Effector memory CD4-positive, alpha-beta T cell (primary cell): ENCODE data around the gene RUFY2.
A peak's percentile ranks its signal among the peaks of the same experiment; 100 is the strongest.

Experiments
- DNase-seq, 3 donors: peaks; one replicate each; pipeline ENCODE4 v3.0.0-alpha.2; 2020
- H3K27ac ChIP-seq: 2 replicates; pipeline ENCODE4 v1.7.0; 2013; ENCODE audit warnings: mild to moderate bottlenecking, low read length, moderate library complexity; ENCODE audit not compliant: insufficient read depth, poor library complexity, severe bottlenecking
- H3K27me3 ChIP-seq: replicated peaks from 2 replicates; pipeline ENCODE4 v1.7.0; 2013; ENCODE audit warnings: mild to moderate bottlenecking, low read length; ENCODE audit not compliant: insufficient read depth, control insufficient read depth, poor library complexity, severe bottlenecking
- H3K36me3 ChIP-seq: 2 replicates; pipeline ENCODE4 v1.7.0; 2013; ENCODE audit warnings: mild to moderate bottlenecking, low read length, moderate library complexity; ENCODE audit not compliant: control insufficient read depth, insufficient read depth
- H3K4me1 ChIP-seq: 2 replicates; pipeline ENCODE4 v1.7.0; 2013; ENCODE audit warnings: low read length, mild to moderate bottlenecking; ENCODE audit not compliant: control insufficient read depth, insufficient read depth, poor library complexity, severe bottlenecking
- H3K4me3 ChIP-seq: 2 replicates; pipeline ENCODE4 v1.7.0; 2013; ENCODE audit warnings: low read length, low read depth, mild to moderate bottlenecking; ENCODE audit not compliant: insufficient read depth, poor library complexity, severe bottlenecking
- H3K9me3 ChIP-seq: 2 replicates; pipeline ENCODE4 v1.7.0; 2013; ENCODE audit warnings: mild to moderate bottlenecking, low read length, moderate library complexity; ENCODE audit not compliant: control insufficient read depth

The RUFY2 gene

DNA sequence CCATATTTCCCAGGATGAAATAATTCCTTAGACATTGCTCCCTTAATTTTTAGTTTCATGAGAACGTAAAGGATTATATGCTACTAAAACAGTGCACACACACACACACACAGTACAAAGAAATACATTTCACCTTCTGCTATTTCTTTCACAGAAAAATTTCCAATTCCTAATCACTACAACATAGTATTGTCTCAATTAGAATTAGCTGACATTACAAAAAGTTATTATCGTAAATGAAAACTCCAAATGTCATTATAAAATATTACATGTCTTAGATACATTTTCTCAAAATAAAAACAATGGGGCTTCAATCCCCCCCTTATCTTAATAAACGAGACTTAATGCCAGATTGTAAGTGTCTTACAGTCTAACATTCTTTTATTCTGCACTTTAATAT is 12.3 kb upstream of the RUFY2 start:
- no peaks in the 10 kb centered on the region for H3K9me3 ChIP-seq
- H3K4me3 ChIP-seq, result no peak overlapping the region
- DNase-seq, result no peak
- H3K4me1 ChIP-seq, result no peaks in the 10 kb centered on the region
- H3K27me3 ChIP-seq, result no peaks in the 10 kb centered on the region
- H3K27ac ChIP-seq, result no peak overlapping the region
- H3K36me3 ChIP-seq, result no peaks in the 10 kb centered on the region

DNA sequence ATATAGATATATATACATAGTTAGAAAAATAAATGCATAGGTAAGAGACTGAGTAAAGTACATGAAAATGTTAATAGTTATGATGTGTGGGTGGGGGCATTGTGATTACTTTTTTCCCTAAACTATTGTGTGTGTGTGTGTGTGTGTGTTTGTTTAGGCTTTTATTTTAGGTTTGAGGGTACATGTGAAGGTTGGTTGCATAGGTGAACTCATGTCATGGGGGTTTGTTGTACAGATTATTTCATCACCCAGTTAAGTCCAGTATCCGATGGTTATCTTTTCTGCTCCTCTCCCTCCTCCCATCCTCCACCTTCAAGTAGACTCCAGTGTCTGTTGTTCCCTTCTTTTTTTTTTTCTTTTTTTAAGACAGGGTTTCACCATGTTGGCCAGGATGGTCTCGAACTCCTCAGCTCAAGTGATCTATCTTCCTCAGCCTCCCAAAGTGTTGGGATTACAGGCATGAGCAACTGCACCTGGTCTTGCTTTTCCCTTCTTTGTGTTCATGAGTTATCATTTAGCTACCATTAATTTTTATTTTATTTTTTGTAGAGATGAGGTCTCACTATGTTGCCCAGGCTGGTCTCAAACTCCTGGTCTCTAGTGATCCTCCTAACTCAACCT is 1.9 kb upstream of the RUFY2 start:
- H3K9me3 ChIP-seq, result no peaks in the 10 kb centered on the region
- no peak for DNase-seq
- H3K36me3 ChIP-seq, result no peaks in the 10 kb centered on the region
- no peak overlapping the region for H3K27ac ChIP-seq
- no peak overlapping the region for H3K4me3 ChIP-seq
- no peaks in the 10 kb centered on the region for H3K27me3 ChIP-seq
- peaks cover 13% of the 10 kb centered on the region for H3K4me1 ChIP-seq

DNA sequence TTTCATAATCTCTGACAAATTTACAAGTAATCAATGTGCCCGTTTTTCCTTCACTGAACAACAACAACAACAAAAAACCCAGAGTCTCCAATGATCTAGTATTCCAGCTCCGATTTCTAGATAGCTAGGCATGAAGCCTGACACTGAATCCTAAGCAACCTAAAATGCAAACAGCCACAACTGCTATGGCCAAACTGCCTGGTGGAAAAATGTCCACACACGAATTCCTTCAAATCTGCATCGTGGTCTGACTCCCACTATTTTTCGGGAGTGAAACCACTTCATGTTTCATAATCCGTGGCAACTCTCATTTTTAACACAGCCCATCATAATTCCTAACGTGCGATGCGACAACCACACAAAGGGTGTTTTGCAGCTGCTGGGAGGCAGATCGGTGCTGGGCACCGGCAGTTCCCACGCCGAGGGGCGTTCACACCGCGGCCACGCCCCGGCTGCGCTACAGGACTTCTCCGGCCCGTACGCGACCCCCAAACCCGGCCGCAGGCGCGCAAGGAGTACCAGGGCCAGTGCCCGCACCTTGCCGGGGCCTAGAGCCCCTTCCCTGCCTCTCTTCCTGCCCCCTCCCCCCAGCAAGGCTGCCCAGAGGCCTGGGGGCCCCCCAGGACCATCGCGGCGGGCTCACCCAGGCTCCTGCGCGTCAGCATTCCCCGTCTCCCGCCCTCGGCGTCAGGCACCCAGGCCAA is 814 bp downstream of the RUFY2 start:
- Histone ChIP-seq H3K27ac (peak overlapping the region; percentile 70), H3K4me1 (peaks cover 13% of the 10 kb centered on the region), H3K36me3 (peaks cover 3% of the 10 kb centered on the region), H3K9me3 (no peaks in the 10 kb centered on the region), H3K27me3 (no peaks in the 10 kb centered on the region), H3K4me3 (peak overlapping the region; percentile 100)
- DNase-seq, result peak in 1 of 3 donors; percentile 2

DNA sequence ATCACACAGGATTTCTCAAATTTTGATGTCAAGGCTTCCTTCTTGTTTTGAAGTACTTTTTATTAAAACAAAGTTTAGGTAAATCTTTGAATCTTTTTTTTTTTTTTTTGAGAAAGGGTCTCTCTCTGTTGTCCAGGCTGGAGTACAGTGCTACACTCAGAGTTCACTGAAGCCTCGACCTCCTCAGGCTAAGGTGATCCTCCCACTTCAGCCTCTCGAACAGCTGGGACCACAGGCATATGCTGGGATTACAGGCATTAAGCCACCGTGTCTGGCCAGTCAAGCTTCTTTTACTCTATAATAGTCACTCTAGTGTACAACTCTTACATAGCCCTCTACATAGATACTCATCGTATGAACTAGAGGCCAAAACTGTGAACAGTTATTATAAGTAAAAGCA is 3.4 kb downstream of the RUFY2 start:
- no peak overlapping the region for H3K4me3 ChIP-seq
- H3K4me1 ChIP-seq, result peaks cover 13% of the 10 kb centered on the region
- no peak overlapping the region for H3K27ac ChIP-seq
- H3K36me3 ChIP-seq, result peaks cover 9% of the 10 kb centered on the region
- DNase-seq, result no peak
- H3K27me3 ChIP-seq, result no peaks in the 10 kb centered on the region
- no peaks in the 10 kb centered on the region for H3K9me3 ChIP-seq

DNA sequence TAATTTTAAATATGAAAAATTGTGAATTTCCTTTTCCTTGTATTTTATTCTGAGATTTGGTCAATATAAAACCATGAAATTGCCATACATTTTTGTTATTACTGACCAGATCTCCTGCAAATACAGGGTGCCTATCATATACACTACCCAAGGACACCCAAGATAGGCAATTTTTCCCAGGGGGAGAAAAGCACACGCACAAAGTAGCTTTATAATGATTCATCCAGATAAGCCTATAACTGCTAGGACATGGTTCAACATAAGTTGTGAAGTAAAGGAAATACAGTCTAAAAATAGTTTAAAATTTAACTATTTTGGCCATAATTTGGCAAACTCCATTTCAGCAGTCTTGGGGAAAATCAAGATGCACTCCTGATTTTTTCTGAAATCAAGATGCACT is 4.8 kb downstream of the RUFY2 start:
- no peaks in the 10 kb centered on the region for H3K9me3 ChIP-seq
- H3K36me3 ChIP-seq, result peaks cover 9% of the 10 kb centered on the region
- no peak overlapping the region for H3K27ac ChIP-seq
- H3K27me3 ChIP-seq, result no peaks in the 10 kb centered on the region
- DNase-seq, result no peak
- peaks cover 13% of the 10 kb centered on the region for H3K4me1 ChIP-seq
- no peak overlapping the region for H3K4me3 ChIP-seq

DNA sequence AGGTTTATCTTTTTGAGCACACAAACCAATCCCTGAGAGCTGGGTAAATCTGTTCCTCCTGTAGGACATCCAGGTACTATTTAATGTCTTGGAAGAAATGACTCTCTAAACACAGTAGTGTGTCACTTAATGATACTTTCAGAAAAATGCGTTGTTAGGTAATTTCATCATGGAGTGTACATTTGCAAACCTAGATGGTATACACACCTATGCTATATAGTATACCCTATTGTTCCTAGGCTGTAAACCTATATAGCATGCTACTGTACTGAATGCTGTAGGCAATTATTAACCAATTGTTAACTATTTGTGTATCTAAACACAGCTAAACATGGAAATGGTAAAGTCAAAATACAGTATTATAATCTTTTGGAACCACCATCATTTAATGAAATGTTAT is 10.1 kb downstream of the RUFY2 start:
- H3K27me3 ChIP-seq, result no peaks in the 10 kb centered on the region
- peaks cover 19% of the 10 kb centered on the region for H3K36me3 ChIP-seq

DNA sequence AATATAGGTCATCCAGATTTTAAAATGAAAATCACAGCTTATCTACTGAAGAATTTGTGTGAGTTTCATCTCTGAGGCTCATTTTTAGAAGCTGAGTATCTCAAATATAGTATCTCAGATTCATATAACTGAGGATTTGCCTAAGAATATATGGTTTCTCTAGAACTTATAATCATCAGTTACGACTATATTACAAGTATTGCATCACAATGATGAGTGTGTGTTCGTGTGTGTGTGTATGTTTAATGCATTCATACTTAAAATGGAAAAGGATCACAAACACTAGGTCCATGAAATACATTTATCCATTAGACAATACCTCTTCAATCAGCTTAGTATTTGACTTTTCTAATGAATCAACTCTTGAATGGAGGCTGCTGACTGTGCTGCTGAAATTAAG is 21.3 kb downstream of the RUFY2 start:
- Histone ChIP-seq H3K27me3 (no peaks in the 10 kb centered on the region), H3K36me3 (peaks cover 29% of the 10 kb centered on the region), H3K27ac (no peak overlapping the region), H3K4me1 (no peaks in the 10 kb centered on the region), H3K4me3 (no peak overlapping the region), H3K9me3 (no peaks in the 10 kb centered on the region)
- DNase-seq, result no peak

More for the DNA sequence above, 10.1 kb downstream of the RUFY2 start:
- Histone ChIP-seq H3K9me3 (no peaks in the 10 kb centered on the region), H3K4me3 (no peak overlapping the region), H3K4me1 (no peaks in the 10 kb centered on the region), H3K27ac (no peak overlapping the region)
- DNase-seq, result no peak

DNA sequence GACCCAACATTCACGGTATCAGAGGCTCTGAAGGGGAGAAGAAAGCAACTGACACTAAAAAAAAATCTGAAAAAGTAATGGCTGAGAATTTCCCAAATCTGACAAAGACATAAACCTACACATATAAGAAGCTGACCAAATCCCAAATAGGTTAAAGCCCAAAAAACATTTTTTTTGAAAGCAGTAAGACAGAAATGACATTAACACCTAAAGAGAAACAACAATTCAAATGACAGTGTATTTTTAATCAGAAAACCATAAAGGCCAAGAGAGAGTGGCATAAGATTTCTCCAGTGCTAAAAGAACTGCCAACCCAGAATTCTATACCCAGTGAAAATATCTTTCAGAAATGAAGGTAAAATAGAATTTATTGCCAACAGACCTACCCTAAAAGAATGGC is 35.5 kb downstream of the RUFY2 start:
- no peak overlapping the region for H3K27ac ChIP-seq
- no peaks in the 10 kb centered on the region for H3K9me3 ChIP-seq
- H3K27me3 ChIP-seq, result no peaks in the 10 kb centered on the region
- H3K4me1 ChIP-seq, result no peaks in the 10 kb centered on the region
- no peak overlapping the region for H3K4me3 ChIP-seq
- no peak for DNase-seq
- peaks cover 19% of the 10 kb centered on the region for H3K36me3 ChIP-seq

DNA sequence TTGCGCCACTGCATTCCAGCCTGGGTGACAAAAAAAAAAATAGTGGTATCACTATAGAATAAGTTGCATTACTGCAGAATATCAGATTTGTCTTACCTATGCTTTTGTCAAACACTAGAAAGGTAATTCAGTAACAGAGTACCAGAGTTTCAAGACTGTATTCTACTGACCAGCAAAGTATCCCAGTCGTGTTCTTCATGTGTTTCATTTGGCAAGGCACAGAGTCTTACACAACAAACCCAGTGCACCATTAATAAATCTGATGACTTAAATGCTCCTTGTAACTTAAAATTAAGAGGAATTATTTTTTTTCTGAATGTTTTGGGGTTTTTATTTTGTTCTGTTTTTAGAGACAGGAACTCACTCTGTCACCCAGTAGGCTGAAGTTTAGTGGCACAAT is 40.0 kb downstream of the RUFY2 start:
- Histone ChIP-seq H3K27me3 (no peaks in the 10 kb centered on the region), H3K36me3 (peaks cover 10% of the 10 kb centered on the region), H3K9me3 (no peaks in the 10 kb centered on the region), H3K4me3 (no peak overlapping the region), H3K27ac (no peak overlapping the region), H3K4me1 (no peaks in the 10 kb centered on the region)
- DNase-seq, result no peak

DNA sequence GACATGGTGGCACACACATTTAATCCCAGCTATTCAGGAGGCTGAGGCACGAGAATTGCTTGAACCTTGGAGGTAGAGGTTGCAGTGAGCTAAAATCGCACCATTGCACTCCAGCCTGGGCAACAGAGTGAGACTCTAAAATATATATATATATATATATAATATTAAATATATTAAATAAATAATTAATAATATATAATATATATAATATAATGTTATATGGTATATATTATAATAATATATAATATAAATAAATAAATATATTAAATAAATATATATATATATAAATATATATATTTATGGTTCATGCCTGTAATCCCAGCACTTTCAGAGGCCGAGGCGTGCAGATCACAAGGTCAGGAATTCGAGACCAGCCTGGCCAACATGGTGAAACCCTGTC is 40.5 kb downstream of the RUFY2 start:
- Histone ChIP-seq H3K9me3 (no peaks in the 10 kb centered on the region), H3K27me3 (no peaks in the 10 kb centered on the region), H3K4me1 (no peaks in the 10 kb centered on the region), H3K4me3 (no peak overlapping the region), H3K36me3 (peaks cover 5% of the 10 kb centered on the region), H3K27ac (no peak overlapping the region)
- no peak for DNase-seq
